ENCODE data around the gene ZNF654. TPM values are rescaled to one million over a fixed set of nuclear protein-coding genes. Genes with fewer than 3 reads are reported as not detected.

The ZNF654 gene
- total and polyA plus RNA-seq, 10 of the 15 experiments (the other 5 are each of a cell fraction or from before 2014, with no cell fraction given) = 2.7 to 14.2 (median 10.0) TPM

DNA sequence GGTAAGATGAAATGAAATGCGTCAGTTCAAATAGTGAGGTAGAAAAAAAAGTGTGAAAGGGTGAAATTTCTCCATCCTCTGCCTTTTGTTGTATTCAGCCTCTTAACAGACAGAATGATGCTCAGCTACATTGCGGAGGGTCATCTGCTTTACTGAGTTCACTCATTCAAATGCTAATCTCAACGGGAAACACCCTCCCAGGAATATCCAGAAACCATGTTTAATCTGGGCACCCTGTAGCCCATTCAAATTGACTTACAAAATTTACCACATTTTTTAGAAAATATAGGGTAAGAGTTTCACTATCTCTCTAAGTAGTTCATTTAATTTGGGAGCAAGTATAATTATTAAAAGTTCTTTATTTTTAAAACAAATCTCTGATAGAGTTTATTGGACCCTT is 133.6 kb downstream of the ZNF654 start (continued):
- no peak for TF ChIP-seq USF2 (IDR thresholded peaks at IDR 0.05; ENCODE audit: borderline replicate concordance, low read depth, low read length)

Other genes with a start within 250 kb of the ZNF654 start
- 30.3 and 41.3 TPM in 2 replicates for gene CGGBP1, start 250 bp upstream of the ZNF654 start, total RNA-seq (2014; rRNA removed)
- gene CGGBP1, start 250 bp upstream of the ZNF654 start, total RNA-seq (2014; rRNA removed; fragmentation: Illumina TruSeq; extraction: Trizol) = 45.3 and 53.3 TPM in 2 replicates
- 55.9 and 56.8 TPM in 2 replicates for gene CGGBP1, start 250 bp upstream of the ZNF654 start, total RNA-seq (2021)
- gene CGGBP1, start 250 bp upstream of the ZNF654 start, polyA plus RNA-seq (2011; rRNA removed) = 75.8 and 96.1 TPM in 2 replicates
- gene CGGBP1, start 250 bp upstream of the ZNF654 start, polyA plus RNA-seq (2014; fragmentation: Illumina TruSeq; extraction: Trizol) = 55.6 and 64.2 TPM in 2 replicates
- gene CGGBP1, start 250 bp upstream of the ZNF654 start, polyA plus RNA-seq (2014; fragmentation: Nextera tagmentation; extraction: Ambion mirVana) = 10 to 100 TPM; 27.8 to 30.0 TPM
- 33.7 and 43.4 TPM in 2 replicates for gene CGGBP1, start 250 bp upstream of the ZNF654 start, polyA plus RNA-seq (2014; rRNA removed)
- 10 to 100 TPM; 59.2 to 65.5 TPM for gene CGGBP1, start 250 bp upstream of the ZNF654 start, polyA plus RNA-seq (2016; fragmentation: Nextera tagmentation; extraction: Ambion mirVana)
- 31.5 and 40.0 TPM in 2 replicates for gene C3orf38, start 90.7 kb downstream of the ZNF654 start, total RNA-seq (2014; rRNA removed)
- 47.9 and 48.6 TPM in 2 replicates for gene C3orf38, start 90.7 kb downstream of the ZNF654 start, total RNA-seq (2014; rRNA removed; fragmentation: Illumina TruSeq; extraction: Trizol)
- 28.3 and 29.7 TPM in 2 replicates for gene C3orf38, start 90.7 kb downstream of the ZNF654 start, total RNA-seq (2021)
- gene C3orf38, start 90.7 kb downstream of the ZNF654 start, polyA plus RNA-seq (2011; rRNA removed) = 31.4 and 52.9 TPM in 2 replicates
- 39.9 and 47.3 TPM in 2 replicates for gene C3orf38, start 90.7 kb downstream of the ZNF654 start, polyA plus RNA-seq (2014; fragmentation: Illumina TruSeq; extraction: Trizol)
- 10 to 100 TPM; 29.1 to 37.7 TPM for gene C3orf38, start 90.7 kb downstream of the ZNF654 start, polyA plus RNA-seq (2014; fragmentation: Nextera tagmentation; extraction: Ambion mirVana)
- 20.9 and 23.0 TPM in 2 replicates for gene C3orf38, start 90.7 kb downstream of the ZNF654 start, polyA plus RNA-seq (2014; rRNA removed)
- 10 to 100 TPM; 28.5 to 33.8 TPM for gene C3orf38, start 90.7 kb downstream of the ZNF654 start, polyA plus RNA-seq (2016; fragmentation: Nextera tagmentation; extraction: Ambion mirVana)